Parathyroid adenoma (tissue), 2 donors: ENCODE data around the gene FAM219B.
A peak's percentile ranks its signal among the peaks of the same experiment; 100 is the strongest.

Source experiments
- H2AFZ ChIP-seq: fragments of 300-600 bp; sonication (generic); one replicate; pipeline ENCODE4 v1.7.0; 2017; ENCODE audit warnings: antibody characterized with exemption, mild to moderate bottlenecking
- H3K27ac ChIP-seq: fragments of 300-600 bp; sonication (generic); one replicate; pipeline ENCODE4 v1.7.0; 2017
- H3K27me3 ChIP-seq: fragments of 300-600 bp; sonication (generic); one replicate; pipeline ENCODE4 v1.7.0; 2017; ENCODE audit warnings: low read length; ENCODE audit not compliant: control insufficient read depth, insufficient read depth
- H3K36me3 ChIP-seq: fragments of 300-600 bp; sonication (generic); one replicate; pipeline ENCODE4 v1.7.0; 2017; ENCODE audit warnings: low read length; ENCODE audit not compliant: control insufficient read depth, insufficient read depth
- H3K4me1 ChIP-seq: fragments of 300-600 bp; sonication (generic); one replicate; pipeline ENCODE4 v1.7.0; 2017; ENCODE audit warnings: control low read depth
- H3K4me2 ChIP-seq: fragments of 300-600 bp; sonication (generic); one replicate; pipeline ENCODE4 v1.7.0; 2017; ENCODE audit warnings: low read length
- H3K4me3 ChIP-seq: fragments of 300-600 bp; sonication (generic); one replicate; pipeline ENCODE4 v1.7.0; 2017; ENCODE audit warnings: low read depth, low read length
- H3K79me2 ChIP-seq: fragments of 300-600 bp; sonication (generic); one replicate; pipeline ENCODE4 v1.7.0; 2017; ENCODE audit warnings: control low read depth
- H3K9ac ChIP-seq: fragments of 300-600 bp; sonication (generic); one replicate; pipeline ENCODE4 v1.7.0; 2017; ENCODE audit warnings: mild to moderate bottlenecking
- H3K9me3 ChIP-seq: fragments of 300-600 bp; sonication (generic); one replicate; pipeline ENCODE4 v1.7.0; 2017; ENCODE audit warnings: low read length; ENCODE audit not compliant: control insufficient read depth
- TF ChIP-seq, protein P1 (sequence below): fragments of 300-600 bp; sonication (generic); IDR thresholded peaks from one replicate; pipeline ENCODE4 v1.7.0; 2017; ENCODE audit warnings: antibody characterized with exemption, mild to moderate bottlenecking
- donor health status: primary hyperparathyroidism.

Gene FAM219B

DNA sequence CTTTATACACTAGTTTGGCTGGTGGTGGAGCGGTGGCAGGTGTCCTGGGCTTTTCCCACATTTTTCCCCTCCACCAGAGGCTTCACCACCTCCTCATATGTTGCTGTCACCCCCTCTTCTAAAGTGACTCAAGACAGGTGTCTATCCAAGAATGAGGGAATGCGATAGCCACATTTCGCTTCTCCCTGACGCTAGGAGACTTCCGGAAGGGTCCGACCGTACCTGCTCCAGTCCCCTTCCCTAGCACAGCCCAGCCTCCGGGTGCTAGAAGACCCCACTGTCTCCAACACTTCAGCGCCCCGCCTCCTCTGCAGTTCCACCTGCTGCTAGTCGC lies 34.0 kb downstream of the FAM219B start:
- H3K4me1 ChIP-seq = peaks cover 24% of the 10 kb centered on the region

DNA sequence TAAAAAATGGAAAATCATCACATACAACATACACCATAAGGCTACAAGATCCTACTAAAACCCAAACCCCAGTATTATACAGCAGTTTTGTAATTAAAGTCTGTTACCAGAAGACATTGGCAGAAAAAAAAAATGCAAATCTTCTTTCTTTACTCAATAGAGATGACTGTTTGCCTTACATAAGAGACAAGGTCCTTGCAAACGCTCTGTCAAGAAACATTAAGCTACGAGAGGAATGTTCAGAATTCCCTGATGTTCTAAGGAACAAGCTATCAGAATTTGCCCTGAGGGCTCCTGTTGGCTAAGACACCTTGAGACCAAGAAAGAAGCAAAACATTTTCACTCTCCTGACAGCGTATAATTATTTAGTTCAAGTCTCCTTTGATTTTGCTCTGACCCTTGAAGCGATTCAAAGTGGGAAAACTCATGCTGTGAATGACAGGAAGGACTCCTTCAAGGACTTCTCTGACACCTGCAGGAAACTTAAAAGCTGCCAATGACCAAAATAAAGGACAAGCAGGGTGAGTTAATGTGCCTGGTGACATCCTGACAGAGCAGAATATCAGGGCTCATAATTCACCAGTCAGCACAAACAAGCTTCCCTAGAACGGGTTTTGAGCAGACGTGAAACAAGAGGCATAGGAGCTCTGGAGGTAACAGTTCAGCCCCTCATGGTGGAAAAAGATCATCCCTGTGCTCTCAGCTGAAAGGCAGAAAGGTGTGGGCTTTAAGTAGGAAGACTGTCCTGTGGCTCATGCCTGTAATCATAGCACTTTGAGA lies 36.0 kb downstream of the FAM219B start:
- H3K4me3 ChIP-seq = peak overlapping the region; percentile 45
- H3K4me1 ChIP-seq = peaks cover 24% of the 10 kb centered on the region
- H3K9me3 ChIP-seq = no peaks in the 10 kb centered on the region
- H2AFZ ChIP-seq = no peak overlapping the region
- H3K27me3 ChIP-seq = no peaks in the 10 kb centered on the region
- H3K79me2 ChIP-seq = peaks cover 32% of the 10 kb centered on the region
- H3K9ac ChIP-seq = no peak overlapping the region
- H3K27ac ChIP-seq = peak overlapping the region; percentile 80
- peak overlapping the region; percentile 69 for H3K4me2 ChIP-seq
- TF ChIP-seq, protein P1, sequence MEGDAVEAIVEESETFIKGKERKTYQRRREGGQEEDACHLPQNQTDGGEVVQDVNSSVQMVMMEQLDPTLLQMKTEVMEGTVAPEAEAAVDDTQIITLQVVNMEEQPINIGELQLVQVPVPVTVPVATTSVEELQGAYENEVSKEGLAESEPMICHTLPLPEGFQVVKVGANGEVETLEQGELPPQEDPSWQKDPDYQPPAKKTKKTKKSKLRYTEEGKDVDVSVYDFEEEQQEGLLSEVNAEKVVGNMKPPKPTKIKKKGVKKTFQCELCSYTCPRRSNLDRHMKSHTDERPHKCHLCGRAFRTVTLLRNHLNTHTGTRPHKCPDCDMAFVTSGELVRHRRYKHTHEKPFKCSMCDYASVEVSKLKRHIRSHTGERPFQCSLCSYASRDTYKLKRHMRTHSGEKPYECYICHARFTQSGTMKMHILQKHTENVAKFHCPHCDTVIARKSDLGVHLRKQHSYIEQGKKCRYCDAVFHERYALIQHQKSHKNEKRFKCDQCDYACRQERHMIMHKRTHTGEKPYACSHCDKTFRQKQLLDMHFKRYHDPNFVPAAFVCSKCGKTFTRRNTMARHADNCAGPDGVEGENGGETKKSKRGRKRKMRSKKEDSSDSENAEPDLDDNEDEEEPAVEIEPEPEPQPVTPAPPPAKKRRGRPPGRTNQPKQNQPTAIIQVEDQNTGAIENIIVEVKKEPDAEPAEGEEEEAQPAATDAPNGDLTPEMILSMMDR = no peak
- no peaks in the 10 kb centered on the region for H3K36me3 ChIP-seq

More for the DNA sequence above, 34.0 kb downstream of the FAM219B start:
- H3K27me3 ChIP-seq = no peaks in the 10 kb centered on the region
- peak overlapping the region; percentile 46 for H3K9ac ChIP-seq
- peak overlapping the region; percentile 86 for H3K4me2 ChIP-seq
- TF ChIP-seq, protein P1 = no peak
- peak overlapping the region; percentile 80 for H3K27ac ChIP-seq
- H2AFZ ChIP-seq = peak overlapping the region; percentile 82
- no peaks in the 10 kb centered on the region for H3K9me3 ChIP-seq
- H3K36me3 ChIP-seq = no peaks in the 10 kb centered on the region
- H3K4me3 ChIP-seq = peak overlapping the region; percentile 90
- peaks cover 16% of the 10 kb centered on the region for H3K79me2 ChIP-seq

DNA sequence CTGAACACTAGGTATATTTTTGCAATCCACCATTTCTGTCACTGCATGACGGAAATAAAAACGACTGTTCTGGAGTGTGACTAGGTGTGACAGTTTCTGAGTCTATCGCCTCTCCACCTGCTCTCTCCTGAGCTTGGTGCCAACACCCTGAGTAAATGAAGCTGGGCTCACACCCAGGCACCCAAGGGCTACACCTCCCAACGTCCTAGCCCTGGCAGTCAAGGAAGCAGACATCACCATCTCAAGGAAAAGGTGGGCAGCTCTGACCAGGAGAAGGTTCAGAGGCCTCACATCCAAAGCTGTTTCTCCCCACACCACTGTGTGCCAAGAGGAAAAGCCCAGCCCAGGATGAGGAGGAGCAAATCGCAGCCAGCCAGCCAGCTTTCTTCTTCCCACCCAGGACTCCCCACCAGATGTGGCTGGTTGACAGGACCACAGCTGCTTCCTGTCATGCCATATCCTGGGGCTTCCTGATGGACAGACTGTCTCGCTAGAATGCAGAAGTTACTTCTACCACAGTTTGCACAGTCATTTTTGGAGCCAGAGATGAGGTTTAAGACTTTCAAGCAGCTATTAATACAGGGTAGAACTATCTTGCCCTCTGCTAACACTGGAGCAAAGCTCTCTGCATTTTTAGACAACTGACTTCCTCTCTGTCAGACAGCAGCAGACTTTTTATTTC lies 36.8 kb downstream of the FAM219B start:
- H3K4me3 ChIP-seq = peak overlapping the region; percentile 45
- no peak overlapping the region for H3K9ac ChIP-seq
- H3K36me3 ChIP-seq = no peaks in the 10 kb centered on the region
- H3K27me3 ChIP-seq = no peaks in the 10 kb centered on the region
- peaks cover 32% of the 10 kb centered on the region for H3K79me2 ChIP-seq
- no peak overlapping the region for H2AFZ ChIP-seq
- H3K9me3 ChIP-seq = no peaks in the 10 kb centered on the region
- H3K27ac ChIP-seq = peak overlapping the region; percentile 80
- peaks cover 24% of the 10 kb centered on the region for H3K4me1 ChIP-seq
- peak overlapping the region; percentile 69 for H3K4me2 ChIP-seq
- TF ChIP-seq, protein P1 = no peak

DNA sequence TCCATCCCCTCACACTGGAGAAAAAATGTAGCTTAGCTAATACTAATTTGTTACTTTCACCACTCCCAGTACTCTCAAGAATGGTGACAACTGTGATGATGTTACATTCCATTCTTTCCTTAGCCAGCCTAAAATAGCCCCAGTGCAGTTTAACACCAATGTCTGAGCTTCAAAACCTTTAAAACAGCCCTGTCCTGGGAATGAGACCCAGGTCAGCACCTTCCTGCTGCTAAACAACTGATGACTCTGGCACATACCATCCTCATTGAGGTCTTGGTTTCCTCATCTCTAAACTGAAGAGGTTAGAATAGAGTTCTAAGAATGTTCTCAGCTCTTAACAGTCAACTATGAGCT lies 37.3 kb downstream of the FAM219B start:
- H3K4me3 ChIP-seq = peak overlapping the region; percentile 45
- no peak overlapping the region for H3K9ac ChIP-seq
- H3K27ac ChIP-seq = peak overlapping the region; percentile 80
- peaks cover 24% of the 10 kb centered on the region for H3K4me1 ChIP-seq
- H3K27me3 ChIP-seq = no peaks in the 10 kb centered on the region
- H3K36me3 ChIP-seq = no peaks in the 10 kb centered on the region
- peaks cover 35% of the 10 kb centered on the region for H3K79me2 ChIP-seq
- TF ChIP-seq, protein P1 = no peak
- no peak overlapping the region for H2AFZ ChIP-seq
- no peaks in the 10 kb centered on the region for H3K9me3 ChIP-seq
- H3K4me2 ChIP-seq = peak overlapping the region; percentile 69
